ENCODE results near the gene BAMBI. TPM values are rescaled to one million over a fixed set of nuclear protein-coding genes. Genes with fewer than 3 reads are reported as not detected.

BAMBI gene
- total RNA-seq, 1 experiment from 2014 or later: 3.3 TPM

GRCh38 chr10:28710202-28710886, 33.0 kb downstream of the BAMBI start:
- CTCF ChIA-PET: no interaction called here
- no peak overlapping the region for H3K27ac ChIP-seq
- no peaks in the 10 kb centered on the region for H3K36me3 ChIP-seq (ENCODE audit: low read depth)
- POLR2A ChIA-PET (ENCODE audit: unreplicated experiment): no interaction called here
- TF ChIP-seq EZH2 (IDR thresholded peaks at IDR 0.05; ENCODE audit: low read depth) (no peak), CTCF (conservative IDR thresholded peaks at IDR 0.05) (no peak)
- H4K20me1 ChIP-seq (ENCODE audit: insufficient read depth): no peaks in the 10 kb centered on the region
- no peak overlapping the region for H3K4me3 ChIP-seq
- 0 out of 2 replicates have a peak, but pooled peaks cover 7% of the 10 kb centered on the region for H3K4me1 ChIP-seq (replicated peaks; ENCODE audit: insufficient read depth)
- BruUV-seq (replicated peaks): no TSS peak
- H3K9me2 ChIP-seq (ENCODE audit: insufficient read depth): no peaks in the 10 kb centered on the region
- 0 out of 2 replicates have a peak, but pooled peaks cover 4% of the 10 kb centered on the region for H3K27me3 ChIP-seq (ENCODE audit: insufficient read depth, low read depth)
- H3K9me3 ChIP-seq (ENCODE audit: insufficient read depth, low read depth): no peaks in the 10 kb centered on the region
- H3F3A ChIP-seq (ENCODE audit: insufficient read depth, low read depth): no peaks in the 10 kb centered on the region
- intact Hi-C loops (cut with micrococcal nuclease; ENCODE audit: unreplicated experiment): no loop called here
- H3K4me2 ChIP-seq: no peak overlapping the region
- H3K79me2 ChIP-seq (ENCODE audit: low read depth): no peaks in the 10 kb centered on the region
- DNase-seq: no peak
- no peak overlapping the region for H2AFZ ChIP-seq

- POLR2A ChIA-PET (ENCODE audit: unreplicated experiment): no interaction called here
- H3K27ac ChIP-seq: no peak overlapping the region
Observed at GRCh38 chr10:28711041-28711440, 33.7 kb downstream of the BAMBI start.

GRCh38 chr10:28711776-28712175, 34.5 kb downstream of the BAMBI start:
- Histone ChIP-seq H3K27me3 (ENCODE audit: insufficient read depth, low read depth) (no peaks in the 10 kb centered on the region), H4K20me1 (ENCODE audit: insufficient read depth) (no peaks in the 10 kb centered on the region), H3K27ac (no peak overlapping the region), H3K4me3 (no peak overlapping the region), H3F3A (ENCODE audit: insufficient read depth, low read depth) (no peaks in the 10 kb centered on the region), H3K36me3 (ENCODE audit: low read depth) (no peaks in the 10 kb centered on the region), H3K4me1 (replicated peaks; ENCODE audit: insufficient read depth) (0 out of 2 replicates have a peak, but pooled peaks cover 7% of the 10 kb centered on the region), H3K9me2 (ENCODE audit: insufficient read depth) (no peaks in the 10 kb centered on the region), H3K79me2 (ENCODE audit: low read depth) (no peaks in the 10 kb centered on the region), H3K9me3 (ENCODE audit: insufficient read depth, low read depth) (no peaks in the 10 kb centered on the region), H3K4me2 (no peak overlapping the region), H2AFZ (no peak overlapping the region)
- intact Hi-C loops (cut with micrococcal nuclease; ENCODE audit: unreplicated experiment): no loop called here
- DNase-seq: no peak
- TF ChIP-seq CTCF (conservative IDR thresholded peaks at IDR 0.05) (no peak), EZH2 (IDR thresholded peaks at IDR 0.05; ENCODE audit: low read depth) (no peak)
- BruUV-seq (replicated peaks): no TSS peak
- POLR2A ChIA-PET (ENCODE audit: unreplicated experiment): no interaction called here
- CTCF ChIA-PET: no interaction called here

More at GRCh38 chr10:28711041-28711440, 33.7 kb downstream of the BAMBI start:
- H3K9me3 ChIP-seq (ENCODE audit: insufficient read depth, low read depth): no peaks in the 10 kb centered on the region
- no TSS peak for BruUV-seq (replicated peaks)
- DNase-seq: no peak
- no peaks in the 10 kb centered on the region for H3F3A ChIP-seq (ENCODE audit: insufficient read depth, low read depth)
- H3K79me2 ChIP-seq (ENCODE audit: low read depth): no peaks in the 10 kb centered on the region
- H4K20me1 ChIP-seq (ENCODE audit: insufficient read depth): no peaks in the 10 kb centered on the region
- no peaks in the 10 kb centered on the region for H3K36me3 ChIP-seq (ENCODE audit: low read depth)
- no peak overlapping the region for H2AFZ ChIP-seq
- CTCF ChIA-PET: no interaction called here
- no peak overlapping the region for H3K4me2 ChIP-seq
- H3K9me2 ChIP-seq (ENCODE audit: insufficient read depth): no peaks in the 10 kb centered on the region
- H3K27me3 ChIP-seq (ENCODE audit: insufficient read depth, low read depth): 0 out of 2 replicates have a peak, but pooled peaks cover 2% of the 10 kb centered on the region
- intact Hi-C loops (cut with micrococcal nuclease; ENCODE audit: unreplicated experiment): no loop called here
- no peak for TF ChIP-seq CTCF (conservative IDR thresholded peaks at IDR 0.05)
- 0 out of 2 replicates have a peak, but pooled peaks cover 7% of the 10 kb centered on the region for H3K4me1 ChIP-seq (replicated peaks; ENCODE audit: insufficient read depth)
- no peak overlapping the region for H3K4me3 ChIP-seq

Measured in PC-9 (cell line).